Progenitor cell of endocrine pancreas (in vitro differentiated cells): ENCODE measurements around the gene RASL10A. TPM values are rescaled to one million over a fixed set of nuclear protein-coding genes. Genes with fewer than 3 reads are reported as not detected.

Source experiments
- DNase-seq: peaks from one replicate; pipeline ENCODE4 v3.0.0; 2021; ENCODE audit warnings: low spot score; ENCODE audit not compliant: unreplicated experiment
- H3K27ac Mint-ChIP-seq: 2 replicates; pipeline ENCODE4 v1.8.0; 2021; ENCODE audit warnings: mild to moderate bottlenecking, moderate library complexity, mixed read lengths
- H3K27me3 Mint-ChIP-seq: 2 replicates; pipeline ENCODE4 v1.8.0; 2021; ENCODE audit warnings: mixed read lengths
- H3K36me3 Mint-ChIP-seq: 2 replicates; pipeline ENCODE4 v1.8.0; 2022; ENCODE audit warnings: mixed read lengths; ENCODE audit not compliant: insufficient read depth
- H3K4me1 Mint-ChIP-seq: 2 replicates; pipeline ENCODE4 v1.8.0; 2021; ENCODE audit warnings: low read depth, mixed read lengths
- H3K4me3 Mint-ChIP-seq: 2 replicates; pipeline ENCODE4 v1.8.0; 2021; ENCODE audit warnings: low read depth, mild to moderate bottlenecking, moderate library complexity, mixed read lengths
- H3K9me3 Mint-ChIP-seq: 2 replicates; pipeline ENCODE4 v1.8.0; 2021; ENCODE audit warnings: low read depth, mixed read lengths
- CTCF ChIP-seq: fragments of 200-600 bp; sonication (generic); IDR thresholded peaks from one replicate; pipeline ENCODE4 v1.5.0; 2021; ENCODE audit warnings: antibody characterized with exemption, mild to moderate bottlenecking; ENCODE audit not compliant: unreplicated experiment
- total RNA-seq: library from RNA; stranded (reverse); gene quantifications from 2 replicates; pipeline ENCODE4 v1.2.1, GENCODE V29; 2021

Gene RASL10A
- total RNA-seq, 1 donor from 2014 or later, result 0.31 TPM

DNA sequence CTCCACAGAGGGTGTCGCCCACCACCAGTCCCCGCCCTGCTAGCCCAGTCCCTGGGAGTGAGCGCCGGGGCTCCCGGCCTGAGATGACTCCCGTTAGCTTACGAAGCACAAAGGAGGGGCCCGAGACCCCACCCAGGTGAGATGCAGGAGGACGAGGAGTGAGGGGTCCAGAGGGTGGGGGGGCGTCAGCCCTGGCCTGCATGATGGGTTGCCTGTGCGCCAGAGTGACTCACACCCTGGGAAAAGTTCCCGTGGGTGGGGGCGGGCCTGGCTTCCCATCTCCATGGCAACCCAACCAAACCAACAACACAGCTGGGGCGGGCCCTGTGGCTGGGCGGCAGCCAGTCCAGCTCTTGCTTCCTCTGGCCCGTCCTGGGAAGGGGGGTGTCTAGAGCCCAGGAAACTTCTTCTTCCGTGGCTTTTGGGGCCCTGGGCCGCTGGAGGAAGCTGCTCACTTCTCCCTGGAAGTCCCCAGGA is 4.6 kb downstream of the RASL10A start:
- H3K27me3 Mint-ChIP-seq, result peaks cover 27% of the 10 kb centered on the region
- no peak overlapping the region for H3K4me3 Mint-ChIP-seq
- no peaks in the 10 kb centered on the region for H3K36me3 Mint-ChIP-seq
- DNase-seq, result no peak
- H3K9me3 Mint-ChIP-seq, result no peaks in the 10 kb centered on the region
- H3K4me1 Mint-ChIP-seq, result peaks cover 3% of the 10 kb centered on the region
- no peak for TF ChIP-seq CTCF
- H3K27ac Mint-ChIP-seq, result no peak overlapping the region

DNA sequence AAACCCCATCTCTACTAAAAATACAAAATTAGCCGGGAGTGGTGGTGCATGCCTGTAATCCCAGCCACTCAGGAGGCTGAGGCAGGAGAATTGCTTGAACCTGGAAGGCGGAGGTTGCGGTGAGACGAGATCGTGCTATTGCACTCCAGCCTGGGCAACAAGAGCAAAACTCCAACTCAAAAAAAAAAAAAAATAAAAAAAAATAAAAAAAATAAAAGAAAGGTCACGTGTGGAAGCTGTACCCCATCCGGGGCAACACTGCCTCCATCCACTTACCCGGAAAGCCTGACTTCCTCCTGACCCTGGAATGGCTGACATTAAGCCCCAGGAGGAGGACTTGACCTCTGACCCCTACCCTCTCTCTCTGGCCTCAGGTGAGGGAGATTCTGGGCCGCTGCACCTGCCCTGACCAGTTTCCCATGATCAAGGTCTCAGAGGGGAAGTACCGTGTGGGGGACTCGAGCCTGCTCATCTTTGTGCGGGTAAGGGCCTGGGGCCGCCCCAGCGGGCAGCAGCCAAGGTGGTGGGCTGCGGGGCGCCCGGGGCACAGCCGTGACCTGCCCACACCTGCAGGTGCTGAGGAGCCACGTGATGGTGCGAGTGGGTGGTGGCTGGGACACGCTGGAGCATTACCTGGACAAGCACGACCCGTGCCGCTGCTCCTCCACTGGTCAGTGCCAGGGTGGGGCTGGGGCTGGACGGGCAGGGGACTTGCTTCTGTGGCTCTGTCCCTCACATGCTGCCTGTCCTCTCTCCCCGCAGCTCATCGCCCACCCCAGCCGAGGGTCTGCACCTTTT is 5.2 kb downstream of the RASL10A start:
- no peak for TF ChIP-seq CTCF
- Mint-ChIP-seq H3K4me1 (peaks cover 3% of the 10 kb centered on the region), H3K36me3 (no peaks in the 10 kb centered on the region), H3K4me3 (no peak overlapping the region), H3K27me3 (peaks cover 26% of the 10 kb centered on the region), H3K9me3 (no peaks in the 10 kb centered on the region), H3K27ac (no peak overlapping the region)
- no peak for DNase-seq

GRCh38 chr22:29309332-29310064 is 6.0 kb downstream of the RASL10A start:
- Mint-ChIP-seq H3K27me3 (peaks cover 23% of the 10 kb centered on the region), H3K4me3 (no peak overlapping the region), H3K4me1 (peaks cover 3% of the 10 kb centered on the region), H3K36me3 (no peaks in the 10 kb centered on the region), H3K9me3 (no peaks in the 10 kb centered on the region), H3K27ac (no peak overlapping the region)
- DNase-seq, result no peak
- TF ChIP-seq CTCF, result no peak

DNA sequence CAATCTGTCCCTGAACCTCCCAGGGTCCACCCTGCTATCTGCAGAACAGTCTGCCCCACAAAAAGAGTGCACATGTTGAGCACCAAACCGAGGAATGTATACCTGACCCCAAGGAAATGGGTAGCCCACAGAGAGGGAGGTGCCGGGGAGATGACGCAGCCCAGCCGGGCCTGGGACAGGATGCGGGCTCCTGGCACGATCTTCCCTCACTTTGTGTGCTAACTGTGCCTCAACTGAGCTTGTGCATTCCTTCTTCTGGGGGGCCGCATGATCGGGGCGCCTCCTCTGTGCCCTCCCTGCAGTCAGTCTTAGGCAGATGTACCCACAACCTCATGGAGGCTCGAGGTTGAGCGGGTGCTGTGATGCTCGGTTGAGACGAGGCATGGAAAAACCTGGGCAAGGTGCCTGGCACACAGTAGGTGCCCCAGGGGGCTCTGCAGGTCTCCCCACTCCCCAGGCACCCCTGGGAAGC is 6.7 kb downstream of the RASL10A start:
- H3K4me3 Mint-ChIP-seq, result peak overlapping the region; percentile 35
- H3K27me3 Mint-ChIP-seq, result peaks cover 16% of the 10 kb centered on the region
- no peak for DNase-seq
- no peaks in the 10 kb centered on the region for H3K36me3 Mint-ChIP-seq
- peaks cover 3% of the 10 kb centered on the region for H3K4me1 Mint-ChIP-seq
- H3K27ac Mint-ChIP-seq, result no peak overlapping the region
- TF ChIP-seq CTCF, result no peak
- H3K9me3 Mint-ChIP-seq, result no peaks in the 10 kb centered on the region

DNA sequence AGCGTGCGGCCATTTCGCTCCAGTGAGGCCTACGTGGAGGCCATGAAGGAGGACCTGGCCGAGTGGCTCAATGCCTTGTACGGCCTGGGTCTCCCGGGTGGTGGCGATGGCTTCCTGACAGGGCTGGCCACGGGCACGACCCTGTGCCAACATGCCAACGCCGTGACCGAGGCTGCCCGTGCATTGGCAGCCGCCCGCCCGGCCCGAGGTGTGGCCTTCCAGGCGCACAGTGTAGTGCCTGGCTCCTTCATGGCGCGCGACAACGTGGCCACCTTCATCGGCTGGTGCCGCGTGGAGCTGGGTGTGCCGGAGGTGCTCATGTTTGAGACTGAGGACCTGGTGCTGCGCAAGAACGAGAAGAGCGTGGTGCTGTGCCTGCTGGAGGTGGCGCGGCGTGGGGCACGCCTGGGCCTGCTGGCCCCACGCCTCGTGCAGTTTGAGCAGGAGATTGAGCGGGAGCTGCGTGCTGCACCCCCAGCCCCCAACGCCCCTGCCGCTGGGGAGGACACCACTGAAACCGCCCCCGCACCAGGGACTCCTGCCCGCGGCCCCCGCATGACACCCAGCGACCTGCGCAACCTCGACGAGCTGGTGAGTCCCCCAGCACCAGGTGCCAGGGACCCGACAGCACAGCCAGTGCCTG is 7.2 kb downstream of the RASL10A start:
- TF ChIP-seq CTCF, result no peak
- H3K27ac Mint-ChIP-seq, result no peak overlapping the region
- peak overlapping the region; percentile 35 for H3K4me3 Mint-ChIP-seq
- no peak for DNase-seq
- no peaks in the 10 kb centered on the region for H3K36me3 Mint-ChIP-seq
- no peaks in the 10 kb centered on the region for H3K9me3 Mint-ChIP-seq
- peaks cover 3% of the 10 kb centered on the region for H3K4me1 Mint-ChIP-seq
- peaks cover 10% of the 10 kb centered on the region for H3K27me3 Mint-ChIP-seq
